NCI-H1105 (cell line): ENCODE data around the gene SLC25A23.
A peak's percentile ranks its signal among the peaks of the same experiment; 100 is the strongest.
"Not testable (repeated sequence)": the region's sequence is repeated elsewhere in the genome, so short reads cannot be mapped to it uniquely, and the experiment has no call there.

Experiments
- DNase-seq: peaks from one replicate; lab custom pipeline; 2025; lab: John Stamatoyannopoulos, UW

The SLC25A23 gene

DNA sequence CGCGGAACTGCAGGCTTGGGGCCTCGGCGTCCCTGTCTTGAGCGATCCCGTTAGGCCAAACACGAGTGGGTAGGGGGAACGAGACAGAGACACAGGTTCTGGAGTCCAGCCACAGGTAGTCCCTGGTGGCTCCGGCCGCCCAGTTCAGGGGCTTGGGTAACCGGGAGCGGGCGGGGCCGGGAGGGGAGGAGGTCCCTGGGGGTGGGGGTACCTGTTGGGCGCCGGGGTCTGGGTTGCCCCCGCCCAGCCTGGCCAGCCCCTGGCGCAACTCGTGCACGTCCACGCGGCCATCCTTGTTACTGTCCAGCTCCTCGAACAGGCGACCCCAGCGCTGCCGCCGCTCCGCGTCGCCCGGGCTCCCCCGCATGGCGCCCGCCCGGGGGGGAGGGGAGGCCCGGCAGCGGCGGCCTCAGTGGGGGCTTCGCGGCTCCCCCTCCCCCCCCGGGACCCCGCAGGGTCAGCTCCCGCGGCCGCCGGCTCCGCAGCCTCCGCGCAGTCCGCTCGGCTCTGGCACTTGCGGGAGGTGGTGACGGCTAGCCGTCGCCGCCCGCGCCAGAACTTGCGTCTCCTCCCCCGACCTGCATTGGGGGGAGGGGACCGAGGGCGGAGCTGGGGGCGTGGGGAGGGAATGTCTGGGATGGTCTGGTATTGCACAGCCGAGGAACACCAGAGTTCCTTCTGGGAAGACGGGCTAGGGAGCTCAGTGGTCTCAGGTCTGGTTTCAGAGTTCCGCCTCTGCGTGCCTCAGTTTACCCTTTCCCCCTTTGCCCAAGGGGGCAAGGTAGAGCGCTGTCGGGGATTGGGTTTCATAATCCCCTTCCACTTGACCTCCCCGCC lies at the start of gene SLC25A23:
SLC25A23 (minus strand) TSS at position 531 of the 837 bp plus-strand sequence; CDS start at position 367, 164 bp downstream.
- peak; percentile 30 for DNase-seq

DNA sequence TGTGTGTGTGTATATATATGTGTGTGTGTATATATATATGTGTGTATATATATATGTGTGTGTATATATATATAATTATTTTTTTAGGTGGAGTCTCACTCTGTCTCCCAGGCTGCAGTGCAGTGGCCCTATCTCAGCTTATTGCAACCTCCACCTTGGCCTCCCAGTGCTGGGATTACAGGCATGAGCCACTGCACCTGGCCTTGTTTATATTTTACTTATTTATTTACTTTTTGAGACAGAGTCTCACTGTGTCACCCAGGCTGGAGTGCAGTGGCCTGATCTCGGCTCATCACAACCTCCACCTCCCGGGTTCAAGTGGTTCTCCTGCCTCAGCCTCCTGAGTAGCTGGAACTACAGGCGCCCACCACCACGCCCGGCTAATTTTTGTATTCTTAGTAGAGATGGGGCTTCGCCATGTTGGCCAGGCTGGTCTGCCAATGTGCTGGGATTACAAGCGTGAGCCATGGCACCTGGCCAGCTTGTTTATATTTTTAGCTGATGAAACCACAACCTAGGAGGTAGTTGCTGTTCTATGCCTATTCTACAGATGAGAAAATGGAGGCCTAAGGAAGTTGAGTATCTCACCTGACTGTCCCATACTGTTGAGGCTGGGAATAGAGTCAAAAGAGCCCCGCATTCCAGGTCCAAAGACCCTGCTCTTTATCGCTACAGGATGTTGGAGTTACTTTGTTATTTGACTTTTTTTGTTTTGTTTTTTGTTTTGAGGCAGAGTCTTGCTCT lies 48.6 kb upstream of the SLC25A23 start:
- DNase-seq: not testable (repeated sequence)

DNA sequence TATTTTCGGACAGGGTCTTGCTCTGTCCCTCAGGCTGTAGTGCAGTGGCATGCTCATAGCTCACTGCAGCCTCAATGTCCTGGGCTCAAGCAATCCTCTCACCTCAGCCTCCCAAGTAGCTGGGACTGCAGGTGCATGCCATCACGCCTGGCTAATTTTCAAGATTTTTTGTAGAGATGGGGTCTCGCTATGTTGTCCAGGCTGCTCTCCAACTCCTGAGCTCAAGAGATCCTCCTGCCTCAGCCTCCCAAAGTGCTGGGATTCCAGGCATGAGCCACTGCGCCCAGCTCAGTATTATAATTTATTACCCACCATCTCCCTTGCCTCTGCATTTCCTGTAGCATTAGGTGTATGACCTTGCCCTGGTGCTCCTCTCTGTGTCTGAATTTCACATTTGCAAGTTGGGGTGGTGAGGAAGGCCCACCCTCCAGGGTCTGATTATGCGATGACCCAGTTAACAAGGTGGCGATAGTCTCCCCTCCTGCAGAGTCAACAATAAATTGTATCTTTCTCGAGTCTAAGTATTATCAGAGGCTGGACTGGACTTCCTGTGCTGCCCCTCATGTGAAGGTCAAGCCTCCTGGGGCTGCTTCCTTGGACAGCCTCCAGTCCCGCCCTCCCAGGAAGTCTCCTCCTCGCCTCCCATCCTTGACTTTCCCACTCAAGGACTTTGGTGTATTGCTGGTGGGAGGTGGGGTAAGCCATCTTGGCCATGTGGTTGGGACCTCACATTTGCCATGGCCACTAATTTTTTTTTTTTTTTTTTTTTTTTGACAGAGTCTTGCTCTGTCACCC lies 44.0 kb upstream of the SLC25A23 start:
- no peak for DNase-seq

DNA sequence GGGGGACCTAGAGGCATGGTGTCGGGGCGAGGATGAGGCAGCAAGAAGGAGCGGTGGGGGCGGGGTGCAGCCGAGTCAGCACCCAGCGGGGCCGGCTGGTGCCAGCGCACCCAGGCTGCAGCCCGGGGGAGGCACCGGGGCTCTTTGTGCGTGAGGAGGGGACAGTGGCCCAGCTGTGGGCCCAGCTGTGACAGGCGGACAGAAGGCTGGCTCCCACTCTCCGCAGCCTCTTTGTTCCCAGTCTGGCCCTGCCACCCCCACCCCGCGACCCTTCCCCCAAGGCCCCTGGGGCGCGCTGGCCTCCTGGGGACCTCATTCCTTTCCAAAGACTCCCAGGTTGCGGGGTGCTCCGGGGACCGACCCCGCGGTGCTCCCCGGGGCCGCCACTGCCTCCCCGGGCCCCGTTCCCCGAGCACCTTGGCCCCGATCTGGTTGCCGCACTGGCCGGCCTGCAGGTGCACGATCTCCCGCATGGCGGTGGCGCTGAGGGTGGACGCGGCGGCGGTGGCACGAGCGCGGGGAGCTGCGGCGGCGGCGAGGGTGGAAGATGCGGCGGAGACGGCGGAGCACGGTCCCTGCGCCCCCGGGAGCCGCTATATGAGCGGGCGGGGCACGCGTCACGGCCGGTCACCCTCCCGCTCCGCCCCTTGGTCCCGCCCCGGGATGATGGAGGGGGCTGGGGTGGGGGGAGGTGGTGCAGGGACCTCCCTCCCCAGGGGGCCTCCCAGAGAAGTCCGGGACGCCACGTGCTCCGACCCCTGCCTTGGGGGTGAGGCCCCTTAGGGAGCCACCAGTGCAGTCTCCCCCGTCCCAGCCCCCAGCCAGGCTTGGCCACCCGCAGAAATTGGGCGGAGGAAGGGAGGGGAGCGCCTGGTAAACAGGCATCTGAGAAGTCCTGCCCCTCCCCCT lies 42.4 kb upstream of the SLC25A23 start, which contains the start of gene TUBB4A:
TUBB4A (minus strand) TSS at position 570 of the 909 bp plus-strand sequence; CDS start at position 473, 97 bp downstream.
- DNase-seq: no peak

DNA sequence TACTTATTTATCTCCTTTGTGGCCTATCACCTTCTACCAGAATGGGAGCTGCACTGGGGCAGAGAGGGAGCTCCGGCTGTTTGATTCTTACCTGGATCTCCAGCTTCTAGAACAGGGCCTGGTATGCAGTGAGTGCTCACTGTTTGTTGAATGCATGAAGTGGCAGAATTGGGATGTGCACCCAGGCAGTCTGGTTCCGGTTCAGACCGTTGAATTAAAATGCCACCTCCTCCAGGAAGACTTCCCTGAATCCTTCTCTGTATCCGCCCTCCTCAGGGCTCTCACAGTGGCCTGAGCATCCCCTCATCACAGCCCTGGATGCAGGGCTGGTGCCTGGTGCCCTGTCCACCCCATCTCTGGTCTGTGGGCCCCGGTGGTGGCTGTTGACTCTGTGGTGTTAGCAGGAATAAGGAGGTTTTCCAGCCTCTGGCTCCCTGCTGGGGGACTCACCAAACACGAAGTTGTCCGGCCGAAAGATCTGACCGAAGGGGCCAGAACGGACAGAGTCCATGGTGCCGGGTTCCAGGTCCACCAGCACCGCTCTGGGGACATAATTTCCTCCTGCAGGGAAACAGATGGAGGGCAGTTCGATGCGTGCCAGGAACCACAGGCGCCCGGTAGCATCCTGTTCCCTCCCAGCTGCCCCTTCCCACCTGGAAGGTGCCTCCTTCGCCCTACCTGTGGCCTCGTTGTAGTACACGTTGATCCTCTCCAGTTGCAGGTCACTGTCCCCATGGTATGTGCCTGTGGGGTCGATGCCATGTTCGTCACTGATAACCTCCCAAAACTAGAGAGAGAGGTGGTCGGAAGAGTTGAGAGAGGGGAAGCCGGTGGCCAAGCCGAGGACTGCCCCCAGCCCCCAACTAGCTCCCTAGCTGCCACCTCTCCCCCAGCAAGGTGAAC lies 41.5 kb upstream of the SLC25A23 start:
- DNase-seq: no peak

DNA sequence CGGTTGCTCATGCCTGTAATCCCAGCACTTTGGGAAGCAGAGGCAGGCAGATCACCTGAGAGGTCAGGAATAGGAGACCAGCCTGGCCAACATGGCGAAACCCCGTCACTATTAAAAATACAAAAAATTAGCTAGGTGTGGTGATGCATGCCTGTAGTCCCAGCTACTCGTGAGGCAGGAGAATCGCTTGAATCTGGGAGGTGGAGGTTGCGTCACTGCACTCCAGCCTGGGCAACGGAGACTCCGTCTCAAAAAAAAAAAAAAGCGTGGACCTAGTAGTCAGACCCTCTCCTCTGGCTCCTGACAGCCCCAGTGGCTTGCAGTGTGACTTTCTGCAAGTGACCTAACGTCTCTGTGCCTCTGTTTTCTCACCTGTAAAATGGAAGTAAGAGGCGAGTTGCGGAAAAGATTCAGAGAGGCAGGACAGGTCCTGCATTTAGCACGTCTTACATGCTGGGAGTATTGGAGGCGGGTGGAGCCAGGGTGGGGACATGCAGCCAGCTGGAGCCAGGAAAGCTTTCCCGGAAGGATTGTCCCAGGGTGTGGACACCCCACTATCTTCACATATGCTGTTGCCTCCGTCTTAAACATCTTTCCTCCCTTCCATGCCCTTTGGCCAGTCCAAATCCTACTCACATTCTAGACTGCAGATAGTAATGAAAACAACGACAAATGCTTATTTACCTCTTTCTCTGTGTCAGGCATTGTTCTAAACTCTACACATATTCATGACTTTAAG lies 39.6 kb upstream of the SLC25A23 start:
- DNase-seq: no peak

DNA sequence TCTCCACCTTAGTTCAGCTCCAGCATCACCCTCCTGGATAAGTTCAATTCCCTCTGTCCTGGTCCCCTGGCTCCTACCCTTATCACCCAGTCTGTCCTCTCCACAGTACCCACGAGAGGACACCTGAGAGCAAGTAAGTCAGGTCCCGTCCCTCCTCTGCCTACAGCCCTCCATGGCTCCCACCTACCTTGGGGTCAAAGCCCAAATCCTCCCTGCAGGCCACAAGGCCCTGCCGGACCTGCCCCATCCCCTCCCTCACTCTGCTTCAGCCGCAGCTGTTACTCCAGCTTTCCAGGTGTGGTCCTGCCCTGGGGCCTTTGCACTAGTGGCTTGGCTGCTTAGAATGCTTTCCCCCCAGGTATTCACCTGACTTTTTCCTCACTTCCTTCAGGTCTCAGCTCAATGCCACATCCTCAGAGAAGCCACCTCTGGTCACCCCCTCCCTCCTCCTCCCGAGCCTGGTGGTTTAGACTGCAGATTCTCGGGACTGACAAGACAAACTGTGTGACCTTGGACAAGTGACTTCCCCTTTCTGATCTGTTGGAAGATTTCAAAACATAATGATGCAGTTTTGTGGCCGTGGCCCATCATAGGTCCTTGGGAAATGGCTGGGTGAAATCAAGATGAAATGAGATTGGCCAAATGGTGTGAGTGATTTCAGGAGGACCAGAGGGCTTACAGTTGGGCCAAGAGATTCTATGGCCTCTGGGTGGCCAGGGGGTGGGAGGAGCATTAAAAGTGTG lies 38.9 kb upstream of the SLC25A23 start:
- DNase-seq: no peak

DNA sequence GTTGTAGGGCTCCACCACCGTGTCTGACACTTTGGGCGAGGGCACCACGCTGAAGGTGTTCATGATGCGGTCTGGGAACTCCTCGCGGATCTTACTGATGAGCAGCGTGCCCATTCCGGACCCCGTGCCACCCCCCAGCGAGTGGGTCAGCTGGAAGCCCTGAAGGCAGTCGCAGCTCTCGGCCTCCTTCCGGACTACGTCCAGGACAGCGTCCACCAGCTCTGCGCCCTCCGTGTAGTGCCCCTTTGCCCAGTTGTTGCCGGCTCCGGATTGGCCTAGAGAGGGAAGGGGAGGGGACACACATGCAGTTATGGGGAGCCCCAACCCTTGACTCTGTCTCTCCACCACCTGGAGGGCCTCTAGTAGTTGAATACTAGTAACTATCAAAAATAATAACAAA lies 36.4 kb upstream of the SLC25A23 start:
- DNase-seq: no peak

DNA sequence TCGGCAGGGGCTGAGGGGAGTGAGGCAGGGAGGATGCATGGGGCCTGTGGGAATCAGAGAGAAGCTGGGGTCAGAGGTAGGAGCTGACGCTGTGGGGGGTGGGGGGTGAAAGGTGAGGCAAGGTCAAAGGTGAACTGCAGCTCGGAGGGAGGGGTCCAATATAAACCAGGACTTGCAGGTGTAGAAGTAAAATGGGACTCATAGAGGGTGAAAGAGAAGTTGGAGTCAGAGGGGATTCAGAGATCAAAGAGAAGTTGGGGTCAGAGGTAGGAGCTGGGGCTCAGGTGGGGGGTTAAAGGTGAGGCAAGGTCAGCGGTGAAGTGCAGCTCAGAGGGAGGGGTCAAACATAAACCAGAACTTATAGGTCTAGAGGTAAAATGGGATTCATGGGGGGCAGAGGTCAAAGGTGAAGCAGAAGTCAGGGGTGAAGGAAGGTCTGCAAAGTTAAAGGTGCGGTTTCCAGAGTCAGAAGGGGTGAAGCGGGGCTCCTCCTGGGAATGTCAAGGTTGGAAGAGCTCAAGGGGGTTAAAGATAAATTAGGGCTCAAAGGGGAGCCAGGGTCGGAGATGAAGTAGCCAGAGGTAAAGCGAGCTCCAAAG lies 34.9 kb upstream of the SLC25A23 start:
- no peak for DNase-seq

DNA sequence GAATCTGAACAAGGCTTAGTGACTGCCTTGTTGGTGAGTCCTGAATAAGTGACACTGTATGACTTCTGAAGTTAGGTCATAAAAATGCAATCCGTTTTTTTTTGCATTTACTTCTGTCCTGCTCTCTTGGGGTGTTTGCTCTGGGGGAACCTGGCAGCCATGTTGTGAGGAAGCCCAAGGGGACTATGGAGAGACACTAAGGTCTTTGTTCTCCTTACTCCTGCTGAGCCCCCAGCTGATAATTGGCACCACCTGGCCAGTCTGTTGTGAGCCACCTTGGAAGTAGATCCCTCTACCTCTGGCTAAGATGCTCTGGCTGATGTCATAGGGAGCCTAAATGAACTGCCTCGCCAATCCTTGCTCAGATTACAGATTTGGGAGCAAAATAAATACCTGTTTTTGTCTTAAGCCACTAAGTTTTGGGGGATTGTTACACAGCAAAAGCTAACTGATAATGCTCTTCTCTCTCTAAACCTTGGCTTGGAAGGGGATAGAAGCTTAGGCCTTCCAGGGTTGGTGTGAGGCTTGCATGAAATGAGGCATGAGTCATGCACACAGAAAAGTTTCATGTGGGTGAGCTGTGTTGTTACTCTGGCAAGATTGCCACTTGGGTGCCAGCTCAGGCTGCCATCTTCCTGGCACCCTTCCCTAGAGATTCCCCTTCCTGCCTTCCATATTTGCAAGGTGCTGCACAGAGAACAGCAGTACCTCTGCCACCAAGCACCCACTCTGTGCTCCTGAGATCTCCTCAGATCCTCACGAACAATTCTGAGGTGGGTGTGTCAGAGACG lies 32.4 kb upstream of the SLC25A23 start:
- no peak for DNase-seq

DNA sequence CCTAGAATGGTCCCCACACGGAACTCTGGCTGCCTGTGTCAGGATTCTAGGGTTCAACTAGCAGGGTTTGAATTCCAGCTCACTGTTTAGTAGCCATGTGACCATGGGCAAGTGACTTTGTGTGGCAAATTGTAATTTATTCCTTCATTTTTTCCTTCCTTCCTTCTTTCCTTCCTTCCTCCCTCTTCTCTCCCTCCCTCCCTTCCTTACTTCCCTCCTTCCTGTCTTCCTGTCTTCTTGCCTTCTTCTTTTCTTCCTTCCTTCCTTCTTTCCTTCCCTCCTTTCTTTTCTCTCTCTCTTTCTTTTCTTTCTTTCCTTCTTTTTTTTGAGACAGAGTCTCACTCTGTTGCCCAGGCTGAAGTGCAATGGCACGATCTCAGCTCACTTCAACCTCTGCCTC lies 30.5 kb upstream of the SLC25A23 start:
- no peak for DNase-seq

DNA sequence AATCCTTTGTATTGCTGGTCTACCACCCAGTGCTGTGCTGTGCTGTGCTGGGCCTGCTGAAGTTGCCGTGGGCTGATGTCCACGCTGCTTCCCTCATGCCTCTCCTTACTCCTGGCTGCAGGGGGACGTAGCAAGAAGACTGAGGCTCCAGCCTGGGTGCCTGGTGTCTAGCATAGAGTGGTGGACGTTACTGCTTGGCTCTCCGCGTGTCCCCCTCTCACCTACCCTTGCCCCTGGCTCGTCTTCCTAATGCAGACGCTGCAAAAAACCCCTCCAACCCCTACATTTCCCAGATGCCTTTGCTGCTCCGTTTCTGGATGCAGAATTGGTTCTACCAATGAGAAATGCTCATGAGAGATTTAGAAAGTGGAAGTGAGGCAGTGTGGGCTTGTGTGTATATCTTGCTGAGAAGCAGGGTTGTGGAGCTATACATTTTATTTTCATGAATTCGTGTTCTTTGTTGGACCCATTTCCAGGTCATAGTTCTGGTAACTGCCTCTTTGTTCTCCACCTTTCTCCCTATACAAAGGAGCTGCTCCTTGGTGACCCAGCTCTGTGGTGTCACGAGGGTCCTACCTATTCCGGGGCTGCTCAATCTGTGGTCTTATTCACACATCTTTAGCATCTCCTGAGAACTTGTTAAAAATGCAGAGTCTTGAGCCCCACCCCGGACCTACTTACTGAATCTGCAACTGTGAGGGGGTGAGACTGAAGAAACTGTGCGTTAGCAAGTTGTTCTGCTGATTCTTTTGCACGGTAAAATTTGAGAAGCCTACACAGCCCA lies 29.9 kb upstream of the SLC25A23 start:
- DNase-seq: no peak

DNA sequence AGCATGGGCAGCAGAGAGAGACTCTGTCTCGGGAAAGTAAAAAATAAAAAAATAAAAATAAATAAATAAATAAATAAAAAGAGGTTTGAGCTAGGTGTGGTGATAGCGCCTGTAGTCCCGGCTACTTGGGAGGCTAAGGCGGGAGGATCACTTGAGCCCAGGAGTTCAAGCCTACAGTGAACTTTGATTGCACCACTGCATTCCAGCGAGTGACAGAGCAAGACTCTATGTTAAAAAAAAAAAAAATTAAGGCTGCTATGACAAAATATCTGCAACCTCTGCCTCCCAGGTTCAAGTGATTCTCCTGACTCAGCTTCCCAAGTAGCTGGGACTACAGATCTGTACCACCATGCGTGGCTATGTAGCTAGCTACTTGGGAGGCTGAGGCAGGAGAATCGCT lies 25.2 kb upstream of the SLC25A23 start:
- no peak for DNase-seq

DNA sequence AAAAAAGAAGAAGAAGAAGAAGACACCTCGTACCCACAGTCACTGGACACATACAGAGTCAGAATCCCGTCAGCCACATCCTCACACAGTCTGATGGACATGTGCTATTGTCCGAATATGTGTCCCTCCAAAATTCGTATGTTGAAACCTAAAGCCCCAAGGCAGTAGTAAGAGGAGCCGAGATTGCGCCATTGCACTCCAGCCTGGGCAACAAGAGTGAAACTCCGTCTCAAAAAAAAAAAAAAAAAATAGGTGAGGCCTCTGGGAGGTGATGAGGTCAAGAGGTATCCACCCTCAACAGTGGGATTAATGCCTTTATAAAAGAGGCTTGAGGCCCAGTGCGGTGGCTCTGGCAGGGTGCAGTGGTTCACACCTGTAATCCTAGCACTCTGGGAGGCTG lies 24.6 kb upstream of the SLC25A23 start:
- DNase-seq: no peak

DNA sequence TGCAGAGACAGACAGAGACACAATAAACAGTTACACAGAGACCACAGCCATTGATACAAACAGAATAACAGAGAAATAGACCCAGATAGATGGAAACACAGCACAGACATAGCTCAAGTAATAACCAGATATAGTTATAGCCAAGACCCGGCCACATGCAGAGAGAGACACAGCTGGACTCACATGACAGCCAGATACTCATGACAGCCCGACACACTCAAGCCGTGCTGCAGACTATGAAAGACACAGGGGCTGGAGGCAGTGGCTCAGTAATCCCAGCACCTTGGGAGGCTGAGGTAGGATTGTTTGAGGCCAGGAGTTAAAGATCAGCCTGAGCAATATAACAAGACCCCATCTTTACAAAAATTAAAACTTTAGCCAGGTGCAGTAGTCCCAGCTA lies 23.6 kb upstream of the SLC25A23 start:
- no peak for DNase-seq

DNA sequence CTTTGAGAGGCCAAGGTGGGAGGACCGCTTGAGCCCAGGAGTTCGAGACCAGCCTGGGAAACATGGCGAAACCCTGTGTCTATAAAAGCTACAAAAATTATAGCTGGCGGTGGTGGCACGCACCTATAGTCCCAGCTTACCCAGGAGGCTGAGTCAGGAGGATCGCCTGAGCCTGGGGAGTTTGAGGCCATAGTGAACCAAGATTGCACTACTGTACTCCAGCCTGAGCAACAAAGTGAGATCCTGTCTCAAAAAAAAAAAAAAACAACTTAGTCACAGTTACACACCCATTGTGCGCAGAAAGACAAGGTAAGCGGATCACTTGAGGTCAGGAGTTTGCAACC lies 22.7 kb upstream of the SLC25A23 start:
- no peak for DNase-seq
